Mammary epithelial cell (primary cell): ENCODE data around the gene ZBTB2.

ENCODE experiments used
- EZH2 ChIP-seq: IDR thresholded peaks from 2 replicates; pipeline ENCODE4 v1.6.1; 2012; ENCODE audit warnings: low read length, inconsistent platforms, borderline replicate concordance
- TF ChIP-seq, protein P1 (sequence below), 2 donors: IDR thresholded peaks in 1 of 2; conservative IDR thresholded peaks in 1 of 2; 2 replicates each; pipeline ENCODE4 v1.5.1; 2011 to 2012; ENCODE audit warnings: inconsistent platforms in 2 of 2, low read length in 2 of 2, mild to moderate bottlenecking in 2 of 2, control low read depth in 1 of 2, low read depth in 1 of 2; ENCODE audit not compliant: insufficient read depth in 1 of 2; ENCODE audit errors: extremely low read depth in 1 of 2

DNA sequence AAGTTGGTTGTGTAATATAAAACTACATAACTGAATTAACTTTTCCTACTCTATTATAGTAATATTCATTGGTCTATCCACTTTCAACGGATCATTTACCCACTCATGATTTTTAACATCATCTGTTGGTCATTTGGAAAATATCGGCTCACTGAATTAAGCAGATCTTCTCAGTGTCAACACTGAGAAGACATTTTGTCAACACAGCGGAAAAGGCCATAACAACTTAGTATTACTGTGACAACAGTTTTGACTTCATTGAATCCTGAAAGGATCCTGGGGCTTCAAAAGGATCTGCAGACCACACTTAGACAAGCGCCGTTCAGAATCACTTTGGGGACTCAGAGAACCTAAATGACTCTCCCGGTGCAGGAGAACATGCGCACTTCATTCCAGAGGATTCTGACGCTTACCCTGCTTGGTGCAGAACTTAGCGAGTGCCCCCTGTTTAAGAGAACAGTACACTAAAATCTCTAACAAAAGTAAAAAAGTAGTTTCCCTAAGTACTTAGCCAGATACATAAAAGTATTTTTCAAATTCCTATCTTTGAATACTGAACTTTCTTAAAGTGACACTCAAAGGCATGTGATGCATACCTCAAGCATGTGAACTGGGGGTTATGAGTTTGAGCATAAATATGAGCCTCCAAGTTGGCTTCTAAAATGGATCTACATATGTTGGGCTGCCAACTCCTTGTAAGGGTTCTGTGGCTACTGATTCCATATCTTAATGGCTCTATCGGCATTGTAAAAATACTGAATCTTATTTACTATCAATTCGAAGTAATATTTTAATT is 4.0 kb downstream of the ZBTB2 start:
- no peak for TF ChIP-seq EZH2
- TF ChIP-seq, protein P1, sequence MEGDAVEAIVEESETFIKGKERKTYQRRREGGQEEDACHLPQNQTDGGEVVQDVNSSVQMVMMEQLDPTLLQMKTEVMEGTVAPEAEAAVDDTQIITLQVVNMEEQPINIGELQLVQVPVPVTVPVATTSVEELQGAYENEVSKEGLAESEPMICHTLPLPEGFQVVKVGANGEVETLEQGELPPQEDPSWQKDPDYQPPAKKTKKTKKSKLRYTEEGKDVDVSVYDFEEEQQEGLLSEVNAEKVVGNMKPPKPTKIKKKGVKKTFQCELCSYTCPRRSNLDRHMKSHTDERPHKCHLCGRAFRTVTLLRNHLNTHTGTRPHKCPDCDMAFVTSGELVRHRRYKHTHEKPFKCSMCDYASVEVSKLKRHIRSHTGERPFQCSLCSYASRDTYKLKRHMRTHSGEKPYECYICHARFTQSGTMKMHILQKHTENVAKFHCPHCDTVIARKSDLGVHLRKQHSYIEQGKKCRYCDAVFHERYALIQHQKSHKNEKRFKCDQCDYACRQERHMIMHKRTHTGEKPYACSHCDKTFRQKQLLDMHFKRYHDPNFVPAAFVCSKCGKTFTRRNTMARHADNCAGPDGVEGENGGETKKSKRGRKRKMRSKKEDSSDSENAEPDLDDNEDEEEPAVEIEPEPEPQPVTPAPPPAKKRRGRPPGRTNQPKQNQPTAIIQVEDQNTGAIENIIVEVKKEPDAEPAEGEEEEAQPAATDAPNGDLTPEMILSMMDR (conservative IDR thresholded peaks at IDR 0.05 in 1 of 2, IDR thresholded peaks at IDR 0.05 in 1 of 2; ENCODE audit: extremely low read depth in 1 of 2, insufficient read depth in 1 of 2, low read depth in 1 of 2, low read length in 2 of 2): no peak
